GM19455 (cell line): ENCODE measurements around the gene GLT1D1.

Experiments used
- ATAC-seq: cut with Tn5 transposase; IDR thresholded peaks from one replicate; pipeline ENCODE4 v1.9.1; 2021; ENCODE audit not compliant: unreplicated experiment

GLT1D1 gene

GRCh38 chr12:128992550-128992949 is 139.3 kb downstream of the GLT1D1 start:
- no peak for ATAC-seq

DNA sequence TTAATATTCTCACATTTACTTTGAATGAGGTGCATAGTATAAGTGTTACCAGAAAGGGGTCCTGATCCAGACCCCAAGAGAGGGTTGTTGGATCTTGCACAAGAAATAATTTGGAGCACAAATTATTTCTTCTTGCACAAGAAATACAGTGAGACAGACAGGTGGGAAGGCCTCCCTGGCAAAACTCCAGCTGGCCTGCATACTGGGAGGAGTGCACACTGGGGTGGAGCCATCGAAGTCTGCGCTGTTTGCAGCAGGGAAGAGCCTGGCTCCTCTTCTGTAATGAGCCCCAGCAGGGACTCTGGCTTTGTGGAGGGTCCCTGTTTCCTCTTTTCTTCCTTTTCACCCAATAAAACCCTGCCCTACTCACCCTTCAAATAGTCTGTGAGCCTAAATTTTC is 141.6 kb downstream of the GLT1D1 start:
- no peak for ATAC-seq

- no peak for ATAC-seq
Measured at GRCh38 chr12:128995619-128996018, 142.3 kb downstream of the GLT1D1 start.

DNA sequence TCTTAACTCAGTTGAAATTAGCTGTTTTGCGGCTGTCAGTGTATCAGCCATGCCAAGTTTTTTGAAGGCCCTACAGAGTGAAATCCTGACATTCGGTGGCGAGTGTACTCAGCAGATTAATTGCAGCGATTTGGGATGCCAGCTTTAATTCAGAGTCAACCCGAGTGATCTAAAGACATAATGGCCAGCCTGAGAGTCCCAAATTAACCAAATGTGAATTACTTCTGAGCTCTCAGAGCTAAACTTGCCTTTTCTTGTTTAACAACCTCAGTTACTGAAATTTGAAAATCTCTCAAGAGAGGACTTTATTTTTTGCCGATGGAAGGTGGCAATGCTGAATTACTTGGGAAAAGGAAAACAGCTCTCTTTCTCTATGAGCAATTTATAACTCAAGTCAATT is 148.5 kb downstream of the GLT1D1 start:
- no peak for ATAC-seq

DNA sequence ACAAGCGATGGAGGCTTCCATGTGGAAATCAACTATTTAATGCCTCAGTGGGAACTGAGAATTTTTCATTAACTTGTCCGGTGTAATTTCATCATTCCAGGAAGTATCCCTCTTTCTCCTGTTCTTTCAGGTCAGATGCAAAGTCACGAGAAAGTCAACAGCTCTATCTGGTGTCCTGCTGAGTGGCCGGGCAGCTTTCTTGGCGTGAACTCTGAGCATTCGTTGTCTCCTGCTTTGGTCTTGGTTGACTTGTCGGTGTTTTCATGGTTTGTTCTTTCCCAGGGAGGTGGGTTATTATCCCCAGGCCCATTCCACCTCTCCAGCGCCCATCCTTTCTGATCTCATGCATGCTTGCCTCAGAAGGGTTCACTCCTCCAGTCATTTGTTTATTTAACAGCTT is 149.1 kb downstream of the GLT1D1 start:
- ATAC-seq: no peak

- ATAC-seq: no peak
Measured at GRCh38 chr12:129005416-129005815, 152.1 kb downstream of the GLT1D1 start.

DNA sequence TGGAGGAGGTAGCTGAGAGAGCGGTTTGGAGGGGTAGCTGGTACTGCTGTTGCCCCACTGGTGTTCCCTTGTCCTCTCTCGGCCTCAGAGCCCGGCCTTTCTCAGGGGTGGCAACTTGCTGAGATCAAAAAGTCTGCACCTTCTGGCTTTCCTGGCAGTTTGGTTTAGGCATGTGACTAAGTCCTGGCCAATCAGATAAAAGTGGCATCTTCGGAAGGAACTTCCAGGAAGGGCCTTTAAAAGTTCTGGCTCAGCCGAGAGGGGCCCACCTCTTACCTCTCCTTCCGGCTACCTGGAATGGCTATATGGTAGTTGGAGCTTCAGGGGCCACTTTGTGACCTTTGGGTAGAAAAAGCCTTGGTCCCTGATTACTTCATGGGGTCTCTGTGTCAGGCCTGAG is 152.6 kb downstream of the GLT1D1 start:
- no peak for ATAC-seq

GRCh38 chr12:129009833-129010622 is 156.8 kb downstream of the GLT1D1 start:
- no peak for ATAC-seq

DNA sequence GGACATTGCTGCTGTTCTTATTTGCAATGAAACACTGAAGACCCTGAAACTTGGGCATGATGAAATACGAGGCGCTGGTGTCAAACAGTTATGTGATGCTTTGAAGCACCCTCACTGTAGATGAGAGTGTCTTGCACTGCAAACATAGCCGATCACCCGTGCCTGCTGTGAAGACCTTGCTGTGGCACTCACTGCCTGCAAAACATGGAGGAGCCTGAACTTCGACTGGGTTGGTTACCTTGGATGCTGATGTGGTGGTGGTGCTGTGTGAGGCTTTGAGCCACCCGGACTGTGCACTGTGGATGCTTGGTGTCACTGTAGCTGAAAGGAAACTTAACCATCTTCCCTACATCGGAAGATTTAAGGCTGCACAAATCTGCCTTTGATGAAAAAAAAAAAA is 162.9 kb downstream of the GLT1D1 start:
- no peak for ATAC-seq

- no peak for ATAC-seq
Measured at GRCh38 chr12:129025055-129025454, 171.8 kb downstream of the GLT1D1 start.

DNA sequence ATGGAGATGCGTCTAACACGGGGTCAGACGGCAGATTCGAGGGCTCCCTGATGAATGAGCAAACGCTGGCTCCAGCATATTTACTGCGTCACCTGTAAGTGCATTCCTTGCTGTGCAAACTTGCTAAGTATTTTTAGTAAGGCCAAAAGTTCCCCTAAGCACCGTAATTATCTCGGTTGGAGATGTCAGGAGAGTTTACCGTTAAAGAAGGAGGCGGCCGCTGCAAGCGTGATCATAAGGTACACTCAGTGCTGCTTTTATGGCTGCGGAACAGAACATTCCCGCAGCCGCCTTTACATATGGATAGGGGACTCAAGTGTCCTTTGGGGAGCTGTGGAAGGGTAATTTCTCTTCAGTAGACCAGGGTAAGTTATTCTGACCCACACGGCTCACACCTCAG is 175.6 kb downstream of the GLT1D1 start:
- ATAC-seq: no peak
